ENCODE data around the gene CLEC12A. TPM values are rescaled to one million over a fixed set of nuclear protein-coding genes. Genes with fewer than 3 reads are reported as not detected.

The CLEC12A gene
- polyA plus RNA-seq, 3 donors: 356 to 441 (median 412) TPM

DNA sequence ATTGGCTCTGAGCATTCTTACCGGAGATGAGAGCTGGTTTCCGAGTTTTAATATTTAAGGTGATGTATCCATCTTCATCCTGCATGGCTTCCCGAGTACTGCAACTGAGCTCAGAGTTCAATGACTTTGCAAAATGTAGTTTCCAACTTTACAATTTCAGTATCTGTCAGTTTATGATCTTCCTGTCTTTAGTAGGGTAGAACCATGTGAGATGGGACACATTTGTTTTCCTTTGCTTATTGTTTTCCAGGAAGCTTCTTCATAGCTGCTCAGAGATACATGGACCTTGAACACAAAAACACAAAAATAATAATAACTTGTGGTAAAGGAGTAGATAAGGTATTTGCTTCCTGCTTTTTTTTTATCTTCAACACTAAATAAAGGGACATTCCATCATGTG is 27.8 kb downstream of the CLEC12A start, which contains the start of gene CLEC1B:
TSS of gene CLEC1B (minus strand) at position 106 of the 400 bp plus-strand sequence. CDS start at position 85, 21 bp downstream.
- peaks cover 12 to 21% of the 10 kb centered on the region in 2 donors for H3K36me3 Mint-ChIP-seq
- no peaks in the 10 kb centered on the region for H3K9me3 Mint-ChIP-seq
- intact Hi-C loops (cut with micrococcal nuclease): no loop called here
- Histone ChIP-seq H3K36me3 (replicated peaks in 1 of 2; ENCODE audit: control insufficient read depth in 1 of 2, insufficient read depth in 2 of 2, low read length in 2 of 2) (peaks cover 0 to 7% of the 10 kb centered on the region in 2 donors), H3K27ac (ENCODE audit: low read depth in 1 of 2, low read length in 2 of 2) (no peak within 1 kb of the TSS), H2AFZ (ENCODE audit: insufficient read depth, low read depth, low read length, poor library complexity, severe bottlenecking) (no peak within 1 kb of the TSS), H3K79me2 (ENCODE audit: insufficient read depth, low read length) (no peaks in the 10 kb centered on the region), H3K4me3 (replicated peaks in 1 of 3; ENCODE audit: low read depth in 2 of 3, low read length in 3 of 3) (no peak within 1 kb of the TSS), H4K20me1 (ENCODE audit: insufficient read depth, low read length) (peaks cover 8% of the 10 kb centered on the region), H3K4me1 (ENCODE audit: control insufficient read depth in 1 of 2, insufficient read depth in 2 of 2, low read length in 2 of 2) (peaks cover 0 to 6% of the 10 kb centered on the region in 2 donors), H3K4me2 (replicated peaks; ENCODE audit: extremely low read depth, low read length, poor library complexity, severe bottlenecking) (no peak within 1 kb of the TSS), H3K9me3 (replicated peaks in 1 of 2; ENCODE audit: control insufficient read depth in 1 of 2, insufficient read depth in 1 of 2, low read length in 2 of 2) (no peaks in the 10 kb centered on the region), H3K27me3 (ENCODE audit: control insufficient read depth in 2 of 2, insufficient read depth in 2 of 2, low read length in 2 of 2) (no peaks in the 10 kb centered on the region), H3K9ac (ENCODE audit: insufficient read depth, low read length, poor library complexity, severe bottlenecking) (no peak within 1 kb of the TSS)
- TF ChIP-seq, protein P1, sequence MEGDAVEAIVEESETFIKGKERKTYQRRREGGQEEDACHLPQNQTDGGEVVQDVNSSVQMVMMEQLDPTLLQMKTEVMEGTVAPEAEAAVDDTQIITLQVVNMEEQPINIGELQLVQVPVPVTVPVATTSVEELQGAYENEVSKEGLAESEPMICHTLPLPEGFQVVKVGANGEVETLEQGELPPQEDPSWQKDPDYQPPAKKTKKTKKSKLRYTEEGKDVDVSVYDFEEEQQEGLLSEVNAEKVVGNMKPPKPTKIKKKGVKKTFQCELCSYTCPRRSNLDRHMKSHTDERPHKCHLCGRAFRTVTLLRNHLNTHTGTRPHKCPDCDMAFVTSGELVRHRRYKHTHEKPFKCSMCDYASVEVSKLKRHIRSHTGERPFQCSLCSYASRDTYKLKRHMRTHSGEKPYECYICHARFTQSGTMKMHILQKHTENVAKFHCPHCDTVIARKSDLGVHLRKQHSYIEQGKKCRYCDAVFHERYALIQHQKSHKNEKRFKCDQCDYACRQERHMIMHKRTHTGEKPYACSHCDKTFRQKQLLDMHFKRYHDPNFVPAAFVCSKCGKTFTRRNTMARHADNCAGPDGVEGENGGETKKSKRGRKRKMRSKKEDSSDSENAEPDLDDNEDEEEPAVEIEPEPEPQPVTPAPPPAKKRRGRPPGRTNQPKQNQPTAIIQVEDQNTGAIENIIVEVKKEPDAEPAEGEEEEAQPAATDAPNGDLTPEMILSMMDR (IDR thresholded peaks at IDR 0.05): no peak
- H3K27ac Mint-ChIP-seq: peak within 1 kb of the TSS in 2 of 7 donors; percentile 30 to 37
- no CpG with 5 or more reads among the region's 3 CpGs for WGBS (ENCODE audit: insufficient coverage)
- H3K4me1 Mint-ChIP-seq: peaks cover 10% of the 10 kb centered on the region
- H3K4me3 Mint-ChIP-seq: no peak within 1 kb of the TSS
- no peaks in the 10 kb centered on the region for H3K27me3 Mint-ChIP-seq (ENCODE audit: low read depth in 3 of 3)
- no peak for DNase-seq

DNA sequence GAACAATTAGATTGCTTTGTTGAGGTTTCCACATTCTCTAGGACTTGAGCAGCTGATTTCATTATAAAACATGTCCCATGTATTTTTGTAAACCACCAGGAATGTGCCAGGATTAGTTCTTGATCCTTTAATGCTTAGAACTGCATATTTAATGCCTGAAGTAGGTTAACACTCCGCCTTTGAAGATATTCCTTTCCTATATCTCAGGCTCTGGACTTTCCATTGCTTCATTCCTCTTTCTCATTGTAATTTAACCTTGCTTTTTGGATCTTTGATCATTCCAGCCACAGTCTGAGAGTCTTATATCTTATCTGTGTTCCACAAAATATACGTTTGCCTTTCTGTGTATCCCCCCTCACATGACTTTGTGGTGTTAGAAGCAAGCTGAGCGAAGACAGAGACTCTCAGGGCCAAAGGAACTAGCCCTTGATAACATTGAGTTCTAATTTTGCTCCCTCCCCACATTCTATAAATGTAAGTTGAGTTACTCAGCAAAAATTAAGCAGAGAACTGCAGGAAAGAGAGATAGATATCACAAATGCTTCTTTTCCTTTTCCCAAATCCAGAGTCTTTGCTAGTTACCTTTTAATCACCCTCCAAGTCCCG is 30.1 kb downstream of the CLEC12A start:
- no peak for DNase-seq
- no peak overlapping the region for H2AFZ ChIP-seq (ENCODE audit: insufficient read depth, low read depth, low read length, poor library complexity, severe bottlenecking)
- no peaks in the 10 kb centered on the region for H3K9me3 ChIP-seq (replicated peaks in 1 of 2; ENCODE audit: control insufficient read depth in 1 of 2, insufficient read depth in 1 of 2, low read length in 2 of 2)
- H3K27me3 ChIP-seq (ENCODE audit: control insufficient read depth in 2 of 2, insufficient read depth in 2 of 2, low read length in 2 of 2): no peaks in the 10 kb centered on the region
- no peak overlapping the region for H3K9ac ChIP-seq (ENCODE audit: insufficient read depth, low read length, poor library complexity, severe bottlenecking)
- peaks cover 0 to 6% of the 10 kb centered on the region in 2 donors for H3K4me1 ChIP-seq (ENCODE audit: control insufficient read depth in 1 of 2, insufficient read depth in 2 of 2, low read length in 2 of 2)
- no peak overlapping the region for H3K27ac ChIP-seq (ENCODE audit: low read depth in 1 of 2, low read length in 2 of 2)
- 86% methylated on average over 1 of the region's 4 CpGs for WGBS (ENCODE audit: insufficient coverage)
- H3K4me2 ChIP-seq (replicated peaks; ENCODE audit: extremely low read depth, low read length, poor library complexity, severe bottlenecking): no peak overlapping the region
- TF ChIP-seq, protein P1 (IDR thresholded peaks at IDR 0.05): no peak
- Mint-ChIP-seq H3K9me3 (no peaks in the 10 kb centered on the region), H3K36me3 (peaks cover 20 to 23% of the 10 kb centered on the region in 2 donors), H3K4me3 (no peak overlapping the region), H3K27ac (no peak overlapping the region), H3K4me1 (peaks cover 10% of the 10 kb centered on the region), H3K27me3 (ENCODE audit: low read depth in 3 of 3) (no peaks in the 10 kb centered on the region)
- H4K20me1 ChIP-seq (ENCODE audit: insufficient read depth, low read length): no peaks in the 10 kb centered on the region
- no peaks in the 10 kb centered on the region for H3K79me2 ChIP-seq (ENCODE audit: insufficient read depth, low read length)
- no peak overlapping the region for H3K4me3 ChIP-seq (replicated peaks in 1 of 3; ENCODE audit: low read depth in 2 of 3, low read length in 3 of 3)
- intact Hi-C loops (cut with micrococcal nuclease): no loop called here
- peaks cover 0 to 10% of the 10 kb centered on the region in 2 donors for H3K36me3 ChIP-seq (replicated peaks in 1 of 2; ENCODE audit: control insufficient read depth in 1 of 2, insufficient read depth in 2 of 2, low read length in 2 of 2)
